Measurements from ENCODE around the gene NMT1. TPM values are rescaled to one million over a fixed set of nuclear protein-coding genes. Genes with fewer than 3 reads are reported as not detected.

The NMT1 gene
- total and polyA plus RNA-seq, 9 donors = 34.0 to 49.1 (median 37.9) TPM

DNA sequence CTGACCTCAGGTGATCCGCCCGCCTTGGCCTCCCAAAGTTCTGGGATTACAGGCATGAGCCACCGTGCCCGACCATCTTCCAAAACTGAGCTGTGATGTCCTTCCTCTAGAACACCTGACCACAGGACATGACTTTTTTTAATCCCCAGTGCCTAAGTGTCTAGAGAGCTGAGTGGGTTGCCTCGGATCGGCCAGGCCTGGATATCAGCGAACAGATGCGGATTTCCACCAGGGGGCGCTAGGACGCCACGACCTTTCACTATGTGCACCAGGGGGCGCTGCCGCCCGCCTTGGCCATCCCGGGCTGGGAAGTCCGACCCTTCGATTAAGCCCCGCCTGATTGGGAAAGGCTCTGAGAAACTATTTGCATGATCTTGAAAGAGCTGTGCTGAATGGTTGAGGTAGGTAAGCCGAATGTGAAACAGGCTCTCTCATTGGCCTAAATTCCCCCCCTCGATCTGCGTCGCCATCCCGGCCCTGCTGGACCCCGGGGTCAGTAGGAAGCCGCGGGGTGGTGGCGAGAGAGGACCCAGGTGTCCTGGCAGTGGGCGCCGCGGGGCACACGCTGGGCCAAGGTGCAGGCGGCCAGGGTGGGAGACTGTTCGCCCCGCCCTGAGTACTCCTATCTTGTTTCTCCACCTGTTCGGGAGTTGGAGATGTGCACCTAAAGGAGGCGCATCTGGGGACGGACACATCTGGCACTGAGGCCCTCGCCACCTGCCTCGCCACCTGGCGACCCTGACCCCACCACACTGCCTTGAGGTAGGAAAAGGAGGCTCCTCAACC is 74.3 kb downstream of the NMT1 start, which contains the start of gene ACBD4:
Gene ACBD4 (plus strand): TSS at position 496 of the 786 bp plus-strand sequence. CDS start 458 bp downstream, outside the sequence.
- WGBS (ENCODE audit: insufficient coverage) = under 1% methylated on average over 27 of the region's 40 CpGs
- Histone ChIP-seq H3K4me1 (ENCODE audit: control insufficient read depth, insufficient read depth, low read length) (peaks cover 38% of the 10 kb centered on the region), H3K4me3 (ENCODE audit: low read length) (peak within 1 kb of the TSS; percentile 63), H3K36me3 (ENCODE audit: control insufficient read depth, insufficient read depth, low read length) (peaks cover 2% of the 10 kb centered on the region), H3K9me3 (replicated peaks; ENCODE audit: control insufficient read depth, low read depth, low read length) (no peaks in the 10 kb centered on the region), H3K27ac (ENCODE audit: low read length) (peak within 1 kb of the TSS; percentile 57), H3K27me3 (ENCODE audit: control insufficient read depth, insufficient read depth, low read length) (no peaks in the 10 kb centered on the region)
- DNase-seq = peak; percentile 99

- Histone ChIP-seq H3K4me3 (ENCODE audit: low read length) (peak overlapping the region; percentile 63), H3K27me3 (ENCODE audit: control insufficient read depth, insufficient read depth, low read length) (no peaks in the 10 kb centered on the region), H3K4me1 (ENCODE audit: control insufficient read depth, insufficient read depth, low read length) (peaks cover 30% of the 10 kb centered on the region), H3K27ac (ENCODE audit: low read length) (no peak overlapping the region), H3K36me3 (ENCODE audit: control insufficient read depth, insufficient read depth, low read length) (peaks cover 2% of the 10 kb centered on the region), H3K9me3 (replicated peaks; ENCODE audit: control insufficient read depth, low read depth, low read length) (no peaks in the 10 kb centered on the region)
- no peak for DNase-seq
- WGBS (ENCODE audit: insufficient coverage) = 56% methylated on average over 16 of the region's 21 CpGs
Observed at GRCh38 chr17:45135978-45136791, 75.1 kb downstream of the NMT1 start.

- H3K4me3 ChIP-seq (ENCODE audit: low read length) = no peak overlapping the region
- no peaks in the 10 kb centered on the region for H3K9me3 ChIP-seq (replicated peaks; ENCODE audit: control insufficient read depth, low read depth, low read length)
- WGBS (ENCODE audit: insufficient coverage) = 90% methylated on average over 3 of the region's 12 CpGs
- H3K36me3 ChIP-seq (ENCODE audit: control insufficient read depth, insufficient read depth, low read length) = peaks cover 2% of the 10 kb centered on the region
- peaks cover 21% of the 10 kb centered on the region for H3K4me1 ChIP-seq (ENCODE audit: control insufficient read depth, insufficient read depth, low read length)
- no peaks in the 10 kb centered on the region for H3K27me3 ChIP-seq (ENCODE audit: control insufficient read depth, insufficient read depth, low read length)
- H3K27ac ChIP-seq (ENCODE audit: low read length) = no peak overlapping the region
- DNase-seq = no peak
Observed at GRCh38 chr17:45136846-45137560, 75.9 kb downstream of the NMT1 start.

DNA sequence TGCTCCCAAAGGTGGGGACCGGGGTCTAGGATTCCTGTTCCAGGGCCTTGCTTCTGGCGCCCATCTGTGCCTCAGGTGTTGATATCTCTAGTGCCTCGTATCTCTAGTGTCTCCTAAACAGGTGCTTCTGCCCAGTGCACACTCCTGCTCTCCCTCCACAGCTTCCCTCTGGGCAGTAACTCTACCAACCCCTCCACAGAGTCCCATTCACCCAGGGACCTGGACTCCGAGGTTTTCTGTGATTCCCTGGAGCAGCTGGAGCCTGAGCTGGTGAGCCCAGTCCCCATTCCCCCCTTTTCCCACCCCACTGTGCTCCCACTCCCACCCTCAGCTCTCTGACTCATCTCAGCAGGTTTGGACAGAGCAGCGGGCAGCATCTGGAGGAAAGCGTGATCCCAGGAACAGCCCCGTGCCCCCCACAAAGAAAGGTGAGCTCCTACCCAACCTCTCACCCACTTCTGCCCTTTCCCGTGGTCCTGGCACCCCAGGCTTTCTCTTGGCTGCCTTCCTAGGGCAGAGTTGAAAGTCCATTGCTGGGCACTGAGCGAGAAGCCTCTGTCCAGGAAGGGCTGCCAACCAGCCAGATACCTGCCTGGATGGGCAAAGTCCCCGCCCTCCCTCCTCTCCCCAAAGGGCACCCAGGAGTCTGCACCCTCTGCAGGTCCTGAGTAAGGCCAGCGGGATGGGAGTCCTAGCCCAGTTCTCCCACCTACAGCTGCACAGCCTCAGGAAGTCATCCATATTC is 76.6 kb downstream of the NMT1 start:
- no peak overlapping the region for H3K27ac ChIP-seq (ENCODE audit: low read length)
- H3K4me3 ChIP-seq (ENCODE audit: low read length) = no peak overlapping the region
- H3K4me1 ChIP-seq (ENCODE audit: control insufficient read depth, insufficient read depth, low read length) = peaks cover 21% of the 10 kb centered on the region
- no peak for DNase-seq
- 76% methylated on average over 7 of the region's 11 CpGs for whole genome bisulfite sequencing (ENCODE audit: insufficient coverage)
- H3K9me3 ChIP-seq (replicated peaks; ENCODE audit: control insufficient read depth, low read depth, low read length) = no peaks in the 10 kb centered on the region
- no peaks in the 10 kb centered on the region for H3K27me3 ChIP-seq (ENCODE audit: control insufficient read depth, insufficient read depth, low read length)
- H3K36me3 ChIP-seq (ENCODE audit: control insufficient read depth, insufficient read depth, low read length) = peaks cover 2% of the 10 kb centered on the region

DNA sequence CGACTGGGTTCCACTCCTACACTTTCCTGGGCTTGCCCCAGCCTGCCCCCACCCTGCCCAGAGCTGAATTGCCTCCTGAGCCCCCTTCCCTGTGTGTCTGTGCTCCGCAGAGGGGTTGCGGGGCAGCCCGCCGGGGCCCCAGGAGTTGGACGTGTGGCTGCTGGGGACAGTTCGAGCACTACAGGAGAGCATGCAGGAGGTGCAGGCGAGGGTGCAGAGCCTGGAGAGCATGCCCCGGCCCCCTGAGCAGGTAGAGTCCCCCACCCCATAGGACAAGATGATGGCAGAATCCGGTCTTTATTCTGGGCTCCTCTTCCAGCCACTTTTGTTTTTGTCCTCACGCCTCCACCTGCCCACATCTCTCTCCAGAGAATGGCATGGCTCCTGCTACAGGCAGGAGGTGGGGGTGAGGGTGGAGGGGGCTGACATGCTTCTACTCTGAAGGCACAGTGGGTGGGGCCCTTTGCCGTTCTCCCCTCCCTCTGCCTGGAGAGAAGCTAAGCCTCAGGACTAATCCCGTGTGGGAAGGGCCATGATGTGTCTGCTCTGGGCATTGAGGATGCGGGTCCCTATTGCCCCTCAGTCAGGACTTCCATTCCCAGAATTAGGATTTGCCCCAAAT is 77.9 kb downstream of the NMT1 start:
- WGBS (ENCODE audit: insufficient coverage) = 71% methylated on average over 8 of the region's 14 CpGs
- Histone ChIP-seq H3K36me3 (ENCODE audit: control insufficient read depth, insufficient read depth, low read length) (peaks cover 2% of the 10 kb centered on the region), H3K27me3 (ENCODE audit: control insufficient read depth, insufficient read depth, low read length) (no peaks in the 10 kb centered on the region), H3K27ac (ENCODE audit: low read length) (no peak overlapping the region), H3K4me3 (ENCODE audit: low read length) (no peak overlapping the region), H3K4me1 (ENCODE audit: control insufficient read depth, insufficient read depth, low read length) (peaks cover 25% of the 10 kb centered on the region), H3K9me3 (replicated peaks; ENCODE audit: control insufficient read depth, low read depth, low read length) (no peaks in the 10 kb centered on the region)
- no peak for DNase-seq

DNA sequence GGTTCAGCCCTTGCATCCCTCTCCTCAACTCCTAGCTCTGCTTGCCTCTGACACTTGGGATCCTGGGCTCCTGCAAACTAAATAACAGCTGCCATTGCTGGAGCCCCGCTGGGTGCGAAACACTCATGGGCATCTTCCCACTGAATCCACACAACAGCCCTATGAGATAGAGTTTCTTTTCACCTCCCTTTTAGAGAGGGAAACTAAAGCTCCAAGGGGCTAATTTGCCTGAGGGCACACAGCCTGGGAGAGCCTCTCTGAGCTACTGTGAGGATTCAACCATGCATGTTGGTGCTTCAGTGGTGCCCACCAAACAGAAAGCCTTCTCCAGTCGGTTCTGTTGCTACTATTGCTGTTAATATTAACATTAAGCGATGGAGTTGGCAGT is 78.4 kb downstream of the NMT1 start:
- no peaks in the 10 kb centered on the region for H3K9me3 ChIP-seq (replicated peaks; ENCODE audit: control insufficient read depth, low read depth, low read length)
- H3K4me3 ChIP-seq (ENCODE audit: low read length) = no peak overlapping the region
- no peak for DNase-seq
- H3K4me1 ChIP-seq (ENCODE audit: control insufficient read depth, insufficient read depth, low read length) = peaks cover 29% of the 10 kb centered on the region
- H3K27me3 ChIP-seq (ENCODE audit: control insufficient read depth, insufficient read depth, low read length) = no peaks in the 10 kb centered on the region
- WGBS (ENCODE audit: insufficient coverage) = no CpG with 5 or more reads among the region's 4 CpGs
- H3K36me3 ChIP-seq (ENCODE audit: control insufficient read depth, insufficient read depth, low read length) = peaks cover 2% of the 10 kb centered on the region
- no peak overlapping the region for H3K27ac ChIP-seq (ENCODE audit: low read length)

DNA sequence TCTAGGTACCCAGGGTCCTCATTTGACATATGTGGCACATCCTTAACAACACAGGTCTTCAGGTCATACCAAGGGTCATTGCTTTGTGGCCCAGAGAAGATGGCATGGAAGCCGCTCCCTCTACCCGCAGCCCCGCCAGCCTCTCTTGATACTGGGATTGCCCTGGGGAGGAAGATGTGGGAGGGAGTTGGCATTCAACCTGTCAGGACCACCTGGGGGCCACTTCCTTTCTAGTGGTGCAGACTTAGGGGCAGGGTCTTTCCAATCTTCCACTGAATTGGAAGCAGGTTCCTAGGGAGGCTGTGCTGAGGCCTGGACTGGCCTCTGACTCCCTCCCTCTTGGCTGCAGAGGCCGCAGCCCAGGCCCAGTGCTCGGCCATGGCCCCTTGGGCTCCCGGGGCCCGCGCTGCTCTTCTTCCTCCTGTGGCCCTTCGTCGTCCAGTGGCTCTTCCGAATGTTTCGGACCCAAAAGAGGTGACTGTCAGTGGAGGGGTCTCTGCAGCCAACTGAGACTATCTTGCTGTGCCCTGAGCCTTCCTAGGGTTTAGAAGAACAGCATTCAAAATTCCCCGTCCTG is 82.1 kb downstream of the NMT1 start:
- no peaks in the 10 kb centered on the region for H3K27me3 ChIP-seq (ENCODE audit: control insufficient read depth, insufficient read depth, low read length)
- peak overlapping the region; percentile 90 for H3K27ac ChIP-seq (ENCODE audit: low read length)
- 58% methylated on average over 12 of the region's 13 CpGs for WGBS (ENCODE audit: insufficient coverage)
- no peaks in the 10 kb centered on the region for H3K9me3 ChIP-seq (replicated peaks; ENCODE audit: control insufficient read depth, low read depth, low read length)
- peaks cover 38% of the 10 kb centered on the region for H3K4me1 ChIP-seq (ENCODE audit: control insufficient read depth, insufficient read depth, low read length)
- no peaks in the 10 kb centered on the region for H3K36me3 ChIP-seq (ENCODE audit: control insufficient read depth, insufficient read depth, low read length)
- no peak for DNase-seq
- no peak overlapping the region for H3K4me3 ChIP-seq (ENCODE audit: low read length)

- H3K27me3 ChIP-seq (ENCODE audit: control insufficient read depth, insufficient read depth, low read length) = no peaks in the 10 kb centered on the region
- no peaks in the 10 kb centered on the region for H3K9me3 ChIP-seq (replicated peaks; ENCODE audit: control insufficient read depth, low read depth, low read length)
- WGBS (ENCODE audit: insufficient coverage) = 6% methylated on average over 2 of the region's 21 CpGs
- H3K4me3 ChIP-seq (ENCODE audit: low read length) = peak overlapping the region; percentile 45
- H3K27ac ChIP-seq (ENCODE audit: low read length) = peak overlapping the region; percentile 90
- peaks cover 38% of the 10 kb centered on the region for H3K4me1 ChIP-seq (ENCODE audit: control insufficient read depth, insufficient read depth, low read length)
- DNase-seq = peak; percentile 95
- no peaks in the 10 kb centered on the region for H3K36me3 ChIP-seq (ENCODE audit: control insufficient read depth, insufficient read depth, low read length)
Observed at GRCh38 chr17:45143767-45144198, 82.7 kb downstream of the NMT1 start.
